ENCODE results near the gene HYCC1.
"Not testable (repeated sequence)": the region's sequence is repeated elsewhere in the genome, so short reads cannot be mapped to it uniquely, and the experiment has no call there.

The HYCC1 gene
- total RNA-seq: 49.9 reads per million, percentile 68 among the genes with 10 or more reads in this experiment

GRCh38 chr7:23013715-23014649 lies at the start of gene HYCC1:
Gene HYCC1, minus strand, starts transcription at chr7:23014130. Its CDS starts 23,019 bp downstream, at chr7:22991111.
- peak; percentile 98 for DNase-seq

DNA sequence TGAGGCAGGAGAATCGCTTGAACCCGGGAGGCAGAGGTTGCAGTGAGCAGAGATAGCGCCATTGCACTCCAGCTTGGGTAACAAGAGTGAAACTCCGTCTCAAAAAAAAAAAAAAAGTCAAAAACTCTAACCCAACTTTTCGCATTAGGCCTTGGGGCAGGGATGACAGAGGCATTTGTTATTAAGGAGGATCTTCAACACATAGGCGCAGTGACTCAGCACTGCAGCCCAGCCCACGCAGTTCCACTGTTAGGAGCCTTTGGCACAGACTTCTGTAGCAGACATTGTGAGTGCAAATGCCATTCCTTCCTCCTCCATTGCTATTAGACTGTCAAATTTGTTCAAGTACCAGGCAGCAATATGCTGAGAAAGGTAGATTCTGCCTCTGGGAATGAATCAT lies 48.5 kb upstream of the HYCC1 start:
- DNase-seq: no peak

DNA sequence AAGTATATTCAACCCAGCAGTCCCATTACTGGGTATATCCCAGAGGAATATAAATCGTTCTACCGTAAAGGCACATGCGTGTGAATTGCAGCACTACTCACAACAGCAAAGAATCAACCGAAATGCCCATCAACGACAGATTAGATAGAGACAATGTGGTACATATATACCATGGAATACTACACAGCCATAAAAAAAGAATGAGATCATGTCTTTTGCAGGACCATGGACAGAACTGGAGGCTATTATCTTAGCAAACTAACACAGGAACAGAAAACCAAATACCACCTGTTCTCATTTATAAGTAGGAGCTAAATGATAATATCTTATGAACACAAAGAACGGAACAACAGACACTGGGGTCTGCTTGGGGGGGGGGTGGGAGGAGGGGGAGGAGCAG lies 47.4 kb upstream of the HYCC1 start:
- DNase-seq: no peak

- no peak for DNase-seq
Observed at GRCh38 chr7:23058408-23059096, 44.6 kb upstream of the HYCC1 start.

- peak; percentile 39 for DNase-seq
Observed at GRCh38 chr7:23055582-23056178, 41.8 kb upstream of the HYCC1 start.

DNA sequence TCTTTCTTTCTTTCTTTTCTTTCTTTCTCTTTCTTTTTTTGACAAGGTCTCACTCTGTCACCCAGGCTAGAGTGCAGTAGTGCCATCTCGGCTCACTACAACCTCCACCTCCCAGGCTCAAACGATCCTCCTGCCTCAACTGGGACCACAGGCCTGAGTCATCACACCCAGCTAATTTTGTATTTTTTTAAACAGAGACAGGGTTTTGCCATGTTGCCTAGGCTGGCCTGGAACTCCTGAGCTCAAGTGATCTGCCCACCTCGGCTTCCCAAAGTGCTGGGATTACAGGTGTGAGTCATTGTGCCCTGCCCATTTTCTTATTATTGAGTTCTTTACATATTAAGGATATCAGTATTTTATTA lies 37.2 kb upstream of the HYCC1 start:
- not testable (repeated sequence) for DNase-seq

- not testable (repeated sequence) for DNase-seq
Observed at GRCh38 chr7:23046336-23046735, 32.4 kb upstream of the HYCC1 start.

- not testable (repeated sequence) for DNase-seq
Observed at GRCh38 chr7:23045086-23045485, 31.2 kb upstream of the HYCC1 start.

DNA sequence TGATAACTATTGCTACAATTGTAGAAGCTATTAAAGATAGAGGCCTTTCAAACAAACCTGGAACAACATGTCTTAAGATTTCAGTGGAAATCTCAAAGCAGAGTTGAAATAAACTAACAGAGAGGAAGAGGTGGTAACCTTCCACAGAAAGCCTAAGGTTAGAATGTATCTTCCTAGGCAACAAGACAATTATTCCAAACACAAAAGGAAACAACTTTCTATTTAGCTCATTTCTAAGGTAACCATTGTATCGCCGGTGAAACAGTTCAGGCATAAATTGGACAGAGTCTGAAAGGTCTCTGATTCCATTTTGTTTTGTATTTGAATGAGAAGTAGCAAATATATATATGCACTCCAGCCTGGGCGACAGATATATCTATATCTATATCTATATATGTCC lies 30.7 kb upstream of the HYCC1 start:
- no peak for DNase-seq

- no peak for DNase-seq
Observed at GRCh38 chr7:23043441-23043840, 29.5 kb upstream of the HYCC1 start.

DNA sequence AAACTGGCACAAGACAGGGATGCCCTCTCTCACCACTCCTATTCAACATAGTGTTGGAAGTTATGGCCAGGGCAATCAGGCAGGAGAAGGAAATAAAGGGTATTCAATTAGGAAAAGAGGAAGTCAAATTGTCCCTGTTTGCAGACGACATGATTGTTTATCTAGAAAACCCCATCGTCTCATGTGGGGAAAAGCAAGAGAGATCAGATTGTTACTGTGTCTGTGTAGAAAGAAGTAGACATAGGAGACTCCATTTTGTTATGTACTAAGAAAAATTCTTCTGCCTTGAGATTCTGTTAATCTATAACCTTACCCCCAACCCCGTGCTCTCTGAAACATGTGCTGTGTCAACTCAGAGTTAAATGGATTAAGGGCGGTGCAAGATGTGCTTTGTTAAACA lies 25.7 kb upstream of the HYCC1 start:
- DNase-seq: not testable (repeated sequence)

- not testable (repeated sequence) for DNase-seq
Observed at GRCh38 chr7:23035542-23036371, 21.8 kb upstream of the HYCC1 start.

GRCh38 chr7:23027261-23027660 lies 13.3 kb upstream of the HYCC1 start:
- DNase-seq: no peak

DNA sequence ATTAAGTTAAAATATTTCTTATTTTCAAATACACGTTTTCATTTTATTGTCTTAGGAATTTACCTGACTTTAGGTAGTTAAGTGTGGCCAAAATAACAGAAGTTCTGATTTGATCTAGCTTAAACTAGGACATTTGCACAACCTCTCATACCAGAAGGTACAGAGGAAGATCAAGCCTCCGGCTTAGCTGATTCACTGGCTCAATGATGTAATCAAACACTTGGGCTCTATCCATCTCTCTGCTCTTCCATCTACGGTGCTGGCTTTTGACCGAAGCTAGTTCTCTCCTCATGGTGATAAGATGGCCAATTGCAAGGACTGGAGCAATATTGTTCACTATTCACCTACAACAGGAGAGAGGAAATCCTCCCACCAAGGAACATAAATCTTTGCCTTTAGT lies 12.2 kb upstream of the HYCC1 start:
- no peak for DNase-seq

- no peak for DNase-seq
Observed at GRCh38 chr7:23024454-23024853, 10.5 kb upstream of the HYCC1 start.

DNA sequence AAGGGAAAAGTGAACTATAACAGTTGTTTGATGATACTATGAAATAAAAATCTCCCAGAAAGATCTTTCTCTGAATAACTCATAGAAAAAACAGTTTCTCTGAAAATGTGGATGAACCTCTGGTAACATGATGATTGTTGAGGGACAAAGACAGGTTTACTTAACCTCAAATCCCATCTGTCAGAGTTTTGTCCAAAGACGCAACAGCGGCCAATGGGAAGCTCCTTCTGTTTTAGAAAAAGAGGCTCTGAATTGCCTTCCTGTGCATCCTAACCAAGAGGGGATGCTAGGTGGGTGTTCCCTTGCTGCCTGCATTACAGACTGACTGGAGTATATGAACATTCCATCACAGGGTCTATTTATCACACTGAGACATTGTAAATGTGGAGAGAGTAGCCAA lies 8.9 kb upstream of the HYCC1 start:
- no peak for DNase-seq

DNA sequence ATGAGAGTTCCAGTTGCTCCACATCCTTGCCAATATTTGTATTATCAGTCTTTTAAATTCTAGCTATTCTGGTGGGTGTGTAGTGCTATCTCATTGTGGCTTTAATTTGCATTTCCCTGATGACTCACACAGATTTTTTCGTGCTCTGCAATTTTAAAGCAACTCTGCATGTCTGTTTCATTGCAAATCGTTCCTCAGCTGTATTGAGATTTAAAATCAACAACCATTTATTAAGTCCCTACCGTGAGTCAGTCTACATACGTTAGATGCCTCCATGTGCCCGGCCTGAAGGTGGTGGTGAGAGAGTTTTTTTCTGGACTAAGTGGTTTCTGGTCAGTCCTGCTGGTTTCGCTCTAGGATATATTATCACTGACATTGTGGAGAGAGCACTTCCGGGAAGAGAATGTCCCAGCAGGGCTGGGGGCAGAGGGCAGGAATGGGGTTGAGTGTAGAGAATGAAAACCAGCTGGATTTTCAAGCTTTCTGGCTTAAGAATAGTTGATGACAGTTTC lies 8.4 kb upstream of the HYCC1 start:
- DNase-seq: no peak

DNA sequence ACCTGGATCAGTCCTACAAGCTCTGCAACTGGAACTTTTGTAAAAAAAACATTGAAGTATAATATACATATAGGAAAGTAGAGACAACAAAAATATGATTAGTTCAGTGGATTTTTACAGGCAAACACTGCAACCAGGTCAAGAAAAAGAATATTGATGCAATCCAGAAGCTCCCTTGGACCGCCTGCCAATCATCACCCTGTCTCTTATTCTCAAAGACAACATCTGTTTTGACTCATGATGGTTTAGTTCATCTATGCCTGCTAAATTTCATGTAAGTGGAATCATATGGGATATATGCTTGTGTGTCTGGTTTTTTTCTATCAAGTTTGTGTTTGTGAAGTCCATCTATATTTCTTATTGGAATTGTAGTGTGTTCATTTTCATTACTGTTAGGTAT lies 7.7 kb upstream of the HYCC1 start:
- no peak for DNase-seq

DNA sequence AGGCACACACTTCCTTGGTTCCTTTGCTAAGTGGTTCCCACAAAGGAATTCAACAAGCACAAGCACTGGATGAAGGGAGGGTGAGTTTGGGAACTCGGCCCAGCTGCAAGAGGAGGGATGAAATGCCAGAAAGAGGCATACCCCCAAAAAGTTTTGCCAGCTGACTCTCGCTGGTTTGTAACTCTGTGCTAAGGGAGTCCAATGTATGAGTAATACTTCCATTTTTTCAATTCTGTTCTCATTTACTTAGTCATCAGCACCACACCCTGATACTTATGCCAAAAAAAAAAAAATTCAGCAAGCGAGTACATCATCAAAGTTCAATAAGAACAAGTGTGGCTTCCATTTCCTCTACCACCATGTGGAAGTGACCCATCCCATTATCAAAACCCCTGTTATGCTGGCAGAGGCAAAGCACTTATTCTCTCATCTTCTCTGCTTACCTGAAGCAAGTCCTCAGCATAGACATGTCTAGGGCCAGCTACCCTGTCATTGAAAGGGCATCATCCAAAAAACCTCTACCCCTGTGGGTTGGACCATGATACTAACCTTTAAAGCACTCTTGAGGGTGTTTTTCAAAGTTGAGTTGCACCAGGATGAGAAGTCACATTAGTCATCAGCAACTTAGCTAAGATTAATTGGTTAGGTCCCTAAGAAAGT lies 6.9 kb upstream of the HYCC1 start:
- DNase-seq: no peak

DNA sequence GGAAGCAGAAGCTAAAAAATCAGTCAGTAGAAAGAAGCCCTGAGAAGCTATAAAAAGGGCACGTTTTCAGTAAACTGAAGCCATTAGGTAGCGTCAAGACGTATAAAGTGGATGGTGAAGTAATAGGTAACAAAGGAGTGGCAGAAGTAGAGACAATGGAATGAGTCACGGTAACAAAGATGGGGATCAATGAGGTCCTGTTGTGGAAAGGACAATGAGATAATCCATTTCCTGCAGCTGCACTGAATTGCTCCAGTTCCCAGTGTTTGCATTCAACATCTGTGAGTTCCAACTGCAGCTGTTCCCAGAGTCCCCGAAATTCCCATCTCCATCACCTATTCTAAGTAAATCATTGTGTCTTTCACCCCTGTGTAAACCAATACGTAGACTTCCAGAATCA lies 4.8 kb upstream of the HYCC1 start:
- DNase-seq: no peak

DNA sequence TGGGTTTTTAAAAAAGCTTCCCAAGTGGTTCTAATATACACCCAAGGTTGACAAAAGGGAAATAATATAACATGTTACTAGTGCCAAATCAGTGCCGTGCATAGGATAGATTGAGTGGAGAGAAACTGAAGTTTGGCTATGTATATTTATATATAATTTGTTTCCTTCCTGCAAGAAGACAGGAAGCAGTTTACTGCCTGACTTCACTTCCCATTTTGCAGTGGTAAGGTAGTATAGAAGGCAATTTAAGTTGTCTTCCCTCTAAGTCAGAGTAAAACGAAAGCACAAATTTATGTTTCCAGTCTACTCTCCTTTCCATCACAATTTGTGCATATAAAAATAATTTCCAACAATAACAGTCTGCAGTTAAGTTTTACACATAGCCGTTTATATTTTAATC lies 3.4 kb upstream of the HYCC1 start:
- DNase-seq: no peak
